ENCODE results near the gene PTPRJ.
"Not testable (repeated sequence)": the region's sequence is repeated elsewhere in the genome, so short reads cannot be mapped to it uniquely, and the experiment has no call there.

Gene PTPRJ

GRCh38 chr11:48122246-48122645 is 141.9 kb downstream of the PTPRJ start:
- DNase-seq, result no peak

GRCh38 chr11:48122656-48123055 is 142.3 kb downstream of the PTPRJ start:
- no peak for DNase-seq

GRCh38 chr11:48123254-48123875 is 143.0 kb downstream of the PTPRJ start:
- no peak for DNase-seq

- no peak for DNase-seq
Measured at GRCh38 chr11:48123934-48124755, 143.8 kb downstream of the PTPRJ start.

GRCh38 chr11:48124880-48125279 is 144.5 kb downstream of the PTPRJ start:
- no peak for DNase-seq

- DNase-seq, result no peak
Measured at GRCh38 chr11:48125866-48126265, 145.5 kb downstream of the PTPRJ start.

- DNase-seq, result no peak
Measured at GRCh38 chr11:48127521-48128183, 147.3 kb downstream of the PTPRJ start.

- no peak for DNase-seq
Measured at GRCh38 chr11:48129697-48130395, 149.5 kb downstream of the PTPRJ start.

GRCh38 chr11:48134221-48134922 is 154.0 kb downstream of the PTPRJ start:
- DNase-seq, result no peak

- no peak for DNase-seq
Measured at GRCh38 chr11:48138222-48138621, 157.9 kb downstream of the PTPRJ start.

- not testable (repeated sequence) for DNase-seq
Measured at GRCh38 chr11:48139896-48140295, 159.5 kb downstream of the PTPRJ start.

GRCh38 chr11:48141475-48142122 is 161.2 kb downstream of the PTPRJ start:
- DNase-seq, result no peak

- no peak for DNase-seq
Measured at GRCh38 chr11:48142889-48143288, 162.5 kb downstream of the PTPRJ start.

- no peak for DNase-seq
Measured at GRCh38 chr11:48148749-48149148, 168.4 kb downstream of the PTPRJ start.

GRCh38 chr11:48150213-48150612 is 169.9 kb downstream of the PTPRJ start:
- no peak for DNase-seq

- no peak for DNase-seq
Measured at GRCh38 chr11:48154151-48154550, 173.8 kb downstream of the PTPRJ start.

- no peak for DNase-seq
Measured at GRCh38 chr11:48161951-48162884, 181.9 kb downstream of the PTPRJ start.

- no peak for DNase-seq
Measured at GRCh38 chr11:48162885-48163268, 182.5 kb downstream of the PTPRJ start.

GRCh38 chr11:48163360-48164100 is 183.2 kb downstream of the PTPRJ start:
- DNase-seq, result no peak

GRCh38 chr11:48164836-48165235 is 184.5 kb downstream of the PTPRJ start:
- DNase-seq, result no peak

Data from C1 segment of cervical spinal cord (tissue), 14 donors.